Activated CD4-positive, alpha-beta T cell treated with anti-CD3 and anti-CD28 coated beads, Interleukin-2, Interleukin-6, amounts not matched to agents 100 ng/mL and 50 ng/mL, durations not matched to agents 16 hours and 8 hours (primary cell): Measurements from ENCODE around the gene TNRC18.
"Not testable (repeated sequence)": the region's sequence is repeated elsewhere in the genome, so short reads cannot be mapped to it uniquely, and the experiment has no call there.

Experiments used
- DNase-seq: peaks from one replicate; pipeline ENCODE4 v3.0.0-alpha.2; 2020

Gene TNRC18

GRCh38 chr7:5312276-5313070, 111.2 kb downstream of the TNRC18 start:
- not testable (repeated sequence) for DNase-seq

- DNase-seq = no peak
These were observed 112.7 kb downstream of the TNRC18 start for GRCh38 chr7:5310822-5311405.

- DNase-seq = no peak
These were observed 114.5 kb downstream of the TNRC18 start for GRCh38 chr7:5309146-5309545.

GRCh38 chr7:5307221-5308142, 116.2 kb downstream of the TNRC18 start:
- not testable (repeated sequence) for DNase-seq

- DNase-seq = not testable (repeated sequence)
These were observed 118.6 kb downstream of the TNRC18 start for GRCh38 chr7:5305050-5305449.

- no peak for DNase-seq
These were observed 119.8 kb downstream of the TNRC18 start for GRCh38 chr7:5303591-5304505.

- no peak for DNase-seq
These were observed 120.6 kb downstream of the TNRC18 start for GRCh38 chr7:5303061-5303460.

GRCh38 chr7:5302577-5302976, 121.1 kb downstream of the TNRC18 start:
- DNase-seq = no peak

GRCh38 chr7:5300366-5300765, 123.3 kb downstream of the TNRC18 start:
- no peak for DNase-seq

GRCh38 chr7:5296611-5297226, 126.9 kb downstream of the TNRC18 start:
- DNase-seq = peak; percentile 65

GRCh38 chr7:5296015-5296610, 127.5 kb downstream of the TNRC18 start:
- no peak for DNase-seq

GRCh38 chr7:5295039-5296014, 128.3 kb downstream of the TNRC18 start:
- DNase-seq = no peak

- no peak for DNase-seq
These were observed 129.3 kb downstream of the TNRC18 start for GRCh38 chr7:5294169-5294987.

- DNase-seq = not testable (repeated sequence)
These were observed 131.8 kb downstream of the TNRC18 start for GRCh38 chr7:5291711-5292335.

GRCh38 chr7:5291301-5291700, 132.3 kb downstream of the TNRC18 start:
- DNase-seq = no peak

- DNase-seq = no peak
These were observed 134.3 kb downstream of the TNRC18 start for GRCh38 chr7:5289355-5289754.

GRCh38 chr7:5288560-5288959, 135.1 kb downstream of the TNRC18 start:
- DNase-seq = not testable (repeated sequence)

GRCh38 chr7:5287802-5288201, 135.8 kb downstream of the TNRC18 start:
- DNase-seq = no peak

GRCh38 chr7:5287373-5287772, 136.3 kb downstream of the TNRC18 start:
- DNase-seq = not testable (repeated sequence)
